ENCODE measurements around the gene TRIM65. TPM values are rescaled to one million over a fixed set of nuclear protein-coding genes. Genes with fewer than 3 reads are reported as not detected.

The TRIM65 gene
- total and polyA plus RNA-seq, 2 of the 13 experiments (the other 11 are each of a cell fraction or from before 2014, with no cell fraction given) = 10.3 to 22.4 TPM

DNA sequence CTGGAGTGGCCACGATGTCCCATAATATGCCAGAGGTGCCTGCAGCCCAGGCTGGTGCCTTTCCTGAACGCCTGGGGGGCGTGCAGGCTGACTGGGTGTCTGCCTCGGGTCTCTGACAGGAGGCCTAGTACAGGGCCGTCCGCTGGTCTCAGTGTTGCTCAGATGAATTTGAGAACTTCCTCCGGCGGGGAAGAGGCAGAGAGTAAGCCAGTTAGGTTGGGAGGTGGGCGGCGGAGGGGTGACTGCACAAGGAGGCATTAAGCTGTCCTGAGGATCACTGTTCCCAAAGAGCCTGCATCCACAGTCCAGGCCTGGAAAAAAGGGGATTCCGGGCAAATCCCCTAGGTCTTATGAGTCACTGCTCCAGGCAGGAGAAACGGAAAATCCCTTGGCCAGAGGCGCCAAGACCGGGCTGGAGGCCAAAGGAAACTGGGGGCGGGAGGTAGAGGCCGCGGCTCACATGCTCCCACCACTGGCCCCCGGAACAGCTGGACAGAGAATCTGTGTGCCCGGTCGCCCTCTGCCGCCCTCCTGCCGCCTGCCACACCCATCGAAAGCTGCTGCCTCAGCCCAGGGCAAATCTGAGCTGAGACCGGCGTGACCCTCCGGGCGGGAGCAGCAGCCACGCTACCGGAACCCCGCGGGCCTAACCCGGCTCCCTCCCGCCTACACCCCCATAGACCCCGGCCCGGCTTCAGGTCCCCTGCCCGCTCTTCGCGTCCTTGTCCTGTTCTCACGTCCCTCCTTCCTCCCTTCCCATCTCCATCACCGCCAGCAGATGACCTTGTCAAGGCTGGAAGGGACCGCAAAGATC, 19.6 kb downstream of the TRIM65 start (continued):
- peak; percentile 74; the same call in 1 of the 2 replicates for TF ChIP-seq ZNF839 (CRISPR knock-in tag; IDR thresholded peaks at IDR 0.05; ENCODE audit: borderline replicate concordance)
- TF ChIP-seq ZNF792 (CRISPR knock-in tag; IDR thresholded peaks at IDR 0.05) = no peak
- peak; percentile 33; the same call in 1 of the 2 replicates for TF ChIP-seq ZFY (CRISPR knock-in tag; IDR thresholded peaks at IDR 0.05)
- TF ChIP-seq MNT (IDR thresholded peaks at IDR 0.05) = no peak
- TF ChIP-seq, protein P1, sequence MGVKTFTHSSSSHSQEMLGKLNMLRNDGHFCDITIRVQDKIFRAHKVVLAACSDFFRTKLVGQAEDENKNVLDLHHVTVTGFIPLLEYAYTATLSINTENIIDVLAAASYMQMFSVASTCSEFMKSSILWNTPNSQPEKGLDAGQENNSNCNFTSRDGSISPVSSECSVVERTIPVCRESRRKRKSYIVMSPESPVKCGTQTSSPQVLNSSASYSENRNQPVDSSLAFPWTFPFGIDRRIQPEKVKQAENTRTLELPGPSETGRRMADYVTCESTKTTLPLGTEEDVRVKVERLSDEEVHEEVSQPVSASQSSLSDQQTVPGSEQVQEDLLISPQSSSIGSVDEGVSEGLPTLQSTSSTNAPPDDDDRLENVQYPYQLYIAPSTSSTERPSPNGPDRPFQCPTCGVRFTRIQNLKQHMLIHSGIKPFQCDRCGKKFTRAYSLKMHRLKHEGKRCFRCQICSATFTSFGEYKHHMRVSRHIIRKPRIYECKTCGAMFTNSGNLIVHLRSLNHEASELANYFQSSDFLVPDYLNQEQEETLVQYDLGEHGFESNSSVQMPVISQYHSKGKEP (CRISPR knock-in tag; IDR thresholded peaks at IDR 0.05) = peak; percentile 19; the same call in 1 of the 2 replicates
- TF ChIP-seq, protein P2, sequence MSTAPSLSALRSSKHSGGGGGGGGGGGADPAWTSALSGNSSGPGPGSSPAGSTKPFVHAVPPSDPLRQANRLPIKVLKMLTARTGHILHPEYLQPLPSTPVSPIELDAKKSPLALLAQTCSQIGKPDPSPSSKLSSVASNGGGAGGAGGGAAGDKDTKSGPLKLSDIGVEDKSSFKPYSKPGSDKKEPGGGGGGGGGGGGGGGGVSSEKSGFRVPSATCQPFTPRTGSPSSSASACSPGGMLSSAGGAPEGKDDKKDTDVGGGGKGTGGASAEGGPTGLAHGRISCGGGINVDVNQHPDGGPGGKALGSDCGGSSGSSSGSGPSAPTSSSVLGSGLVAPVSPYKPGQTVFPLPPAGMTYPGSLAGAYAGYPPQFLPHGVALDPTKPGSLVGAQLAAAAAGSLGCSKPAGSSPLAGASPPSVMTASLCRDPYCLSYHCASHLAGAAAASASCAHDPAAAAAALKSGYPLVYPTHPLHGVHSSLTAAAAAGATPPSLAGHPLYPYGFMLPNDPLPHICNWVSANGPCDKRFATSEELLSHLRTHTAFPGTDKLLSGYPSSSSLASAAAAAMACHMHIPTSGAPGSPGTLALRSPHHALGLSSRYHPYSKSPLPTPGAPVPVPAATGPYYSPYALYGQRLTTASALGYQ (CRISPR knock-in tag; IDR thresholded peaks at IDR 0.05) = no peak
- peak; percentile 41 for TF ChIP-seq ZBTB26 (CRISPR knock-in tag; IDR thresholded peaks at IDR 0.05; ENCODE audit: borderline replicate concordance)
- peak; percentile 33; the same call in 1 of the 2 replicates for TF ChIP-seq ZC3H4 (CRISPR knock-in tag; IDR thresholded peaks at IDR 0.05; ENCODE audit: borderline replicate concordance)
- no peak for TF ChIP-seq PLRG1 (conservative IDR thresholded peaks at IDR 0.05)
- peak; percentile 96 for TF ChIP-seq KDM2A (CRISPR knock-in tag; IDR thresholded peaks at IDR 0.05; ENCODE audit: borderline replicate concordance, low read depth)
- TF ChIP-seq ZNF274 (CRISPR knock-in tag; IDR thresholded peaks at IDR 0.05) = peak; percentile 71; the same call in 1 of the 2 replicates
- TF ChIP-seq ZNF251 (CRISPR knock-in tag; IDR thresholded peaks at IDR 0.05) = no peak
- peak; percentile 35 for TF ChIP-seq HIVEP1 (CRISPR knock-in tag; IDR thresholded peaks at IDR 0.05)
- TF ChIP-seq ISX (CRISPR knock-in tag; conservative IDR thresholded peaks at IDR 0.05) = peak; percentile 94; the same call in 1 of the 2 replicates
- TF ChIP-seq, protein P3, sequence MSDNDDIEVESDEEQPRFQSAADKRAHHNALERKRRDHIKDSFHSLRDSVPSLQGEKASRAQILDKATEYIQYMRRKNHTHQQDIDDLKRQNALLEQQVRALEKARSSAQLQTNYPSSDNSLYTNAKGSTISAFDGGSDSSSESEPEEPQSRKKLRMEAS (IDR thresholded peaks at IDR 0.05) = no peak
- no peak for TF ChIP-seq ZNF83 (CRISPR knock-in tag; IDR thresholded peaks at IDR 0.05; ENCODE audit: borderline replicate concordance)
- TF ChIP-seq ZIK1 (CRISPR knock-in tag; IDR thresholded peaks at IDR 0.05; ENCODE audit: borderline replicate concordance, low read depth) = peak; percentile 9; the same call in 1 of the 2 replicates
- TF ChIP-seq MBNL3 (CRISPR knock-in tag; conservative IDR thresholded peaks at IDR 0.05) = no peak
- TF ChIP-seq GABPB1 (CRISPR knock-in tag; IDR thresholded peaks at IDR 0.05) = peak; percentile 67; the same call in 1 of the 2 replicates
- TF ChIP-seq IRX3 (CRISPR knock-in tag; IDR thresholded peaks at IDR 0.05; ENCODE audit: borderline replicate concordance, low read depth) = 0 out of 2 replicates have a peak, but pooled peaks have one; percentile 35
- no peak for TF ChIP-seq SMYD3 (CRISPR knock-in tag; IDR thresholded peaks at IDR 0.05)
- TF ChIP-seq ZNF446 (CRISPR knock-in tag; IDR thresholded peaks at IDR 0.05) = no peak
- TF ChIP-seq ZNF781 (CRISPR knock-in tag; IDR thresholded peaks at IDR 0.05; ENCODE audit: borderline replicate concordance, not compliant biosample characterization) = peak; percentile 56

All from HepG2 (cell line).